Neuronal stem cell (in vitro differentiated cells): Measurements from ENCODE around the gene TICRR.

Source experiments
- DNase-seq: peaks from one replicate; pipeline ENCODE4 v3.0.0-alpha.2; 2013; ENCODE audit warnings: low spot score
- H2AFZ ChIP-seq: one replicate; pipeline ENCODE4 v1.6.1; 2013; ENCODE audit warnings: mild to moderate bottlenecking, low read length, inconsistent platforms
- H2AK5ac ChIP-seq: 2 replicates; pipeline ENCODE4 v1.6.1; 2013; ENCODE audit warnings: low read depth, mild to moderate bottlenecking, inconsistent platforms, low read length, moderate library complexity, mixed read lengths
- H2BK120ac ChIP-seq: 2 replicates; pipeline ENCODE4 v1.6.1; 2013; ENCODE audit warnings: low read depth, mild to moderate bottlenecking, inconsistent platforms, low read length, moderate library complexity, mixed read lengths
- H2BK12ac ChIP-seq: one replicate; pipeline ENCODE4 v1.6.1; 2013; ENCODE audit warnings: low read length, inconsistent platforms
- H2BK15ac ChIP-seq: 2 replicates; pipeline ENCODE4 v1.6.1; 2013; ENCODE audit warnings: mild to moderate bottlenecking, low read length, inconsistent platforms, mixed read lengths
- H2BK5ac ChIP-seq: one replicate; pipeline ENCODE4 v1.6.1; 2013; ENCODE audit warnings: inconsistent platforms, mild to moderate bottlenecking, low read length, moderate library complexity
- H3K14ac ChIP-seq: one replicate; pipeline ENCODE4 v1.6.1; 2013; ENCODE audit warnings: low read length, inconsistent platforms
- H3K18ac ChIP-seq: 2 replicates; pipeline ENCODE4 v1.6.1; 2013; ENCODE audit warnings: low read length, inconsistent platforms
- H3K23ac ChIP-seq: 2 replicates; pipeline ENCODE4 v1.6.1; 2013; ENCODE audit warnings: low read depth, mild to moderate bottlenecking, mixed read lengths, low read length, inconsistent platforms; ENCODE audit not compliant: poor library complexity
- H3K27ac ChIP-seq: replicated peaks from 3 replicates; pipeline ENCODE4 v1.5.1; 2013; ENCODE audit warnings: low read length, inconsistent platforms
- H3K27me3 ChIP-seq, 3 experiments: 2 replicates each; pipeline ENCODE4 v1.6.1; 2013; ENCODE audit warnings: low read length in 3 of 3, mild to moderate bottlenecking in 2 of 3, inconsistent platforms in 1 of 3, low read depth in 1 of 3, mixed read lengths in 1 of 3, moderate library complexity in 1 of 3; ENCODE audit not compliant: control insufficient read depth in 3 of 3, insufficient read depth in 3 of 3
- H3K36me3 ChIP-seq, 2 donors: replicated peaks in 1 of 2; 2 replicates each; pipeline ENCODE4 v1.6.1; 2013; ENCODE audit warnings: low read length in 2 of 2; ENCODE audit not compliant: control insufficient read depth in 2 of 2, insufficient read depth in 2 of 2
- H3K4ac ChIP-seq: 2 replicates; pipeline ENCODE4 v1.6.1; 2013; ENCODE audit warnings: inconsistent platforms, mild to moderate bottlenecking, low read length, moderate library complexity
- H3K4me1 ChIP-seq, 2 donors: 1 replicate in 1 of 2; 2 replicates in 1 of 2; pipeline ENCODE4 v1.6.1; 2013; ENCODE audit warnings: low read length in 2 of 2, low read depth in 1 of 2; ENCODE audit not compliant: control insufficient read depth in 2 of 2, insufficient read depth in 1 of 2
- H3K4me2 ChIP-seq: one replicate; pipeline ENCODE4 v1.6.1; 2013; ENCODE audit warnings: mild to moderate bottlenecking, low read length, inconsistent platforms; ENCODE audit not compliant: insufficient read depth, poor library complexity, severe bottlenecking
- H3K4me3 ChIP-seq, 2 donors: 2 replicates each; pipeline ENCODE4 v1.5.1; 2013; ENCODE audit warnings: low read length in 2 of 2, mild to moderate bottlenecking in 2 of 2, inconsistent platforms in 1 of 2, moderate library complexity in 1 of 2
- H3K79me1 ChIP-seq: one replicate; pipeline ENCODE4 v1.6.1; 2013; ENCODE audit warnings: low read depth, mild to moderate bottlenecking, inconsistent platforms, low read length, moderate library complexity
- H3K9ac ChIP-seq: one replicate; pipeline ENCODE4 v1.6.1; 2013; ENCODE audit warnings: mild to moderate bottlenecking, low read depth, low read length, inconsistent platforms; ENCODE audit not compliant: poor library complexity
- H3K9me3 ChIP-seq, 2 donors: replicated peaks in 1 of 2; 2 replicates each; pipeline versions ENCODE3 to v1.6.1; 2013; ENCODE audit warnings: low read length in 2 of 2, mild to moderate bottlenecking in 2 of 2, inconsistent platforms in 1 of 2, low read depth in 1 of 2, mixed read lengths in 1 of 2, moderate library complexity in 1 of 2; ENCODE audit not compliant: control insufficient read depth in 2 of 2, insufficient read depth in 1 of 2
- H4K8ac ChIP-seq: one replicate; pipeline ENCODE4 v1.6.1; 2013; ENCODE audit warnings: low read depth, mild to moderate bottlenecking, inconsistent platforms, low read length, moderate library complexity
- H4K91ac ChIP-seq: one replicate; pipeline ENCODE4 v1.6.1; 2013; ENCODE audit warnings: low read length, low read depth, mild to moderate bottlenecking, inconsistent platforms; ENCODE audit not compliant: poor library complexity
- WGBS, 2 donors: extraction: QIAGEN DNeasy Blood & Tissue Kit; methylation state at CpG; one replicate each; pipeline ENCODE4 v1.1.7; 2013; ENCODE audit warnings: missing lambda C conversion rate in 2 of 2, mixed read lengths in 1 of 2; ENCODE audit not compliant: insufficient read length in 2 of 2, insufficient replicate concordance in 1 of 2; ENCODE audit errors: extremely low coverage in 2 of 2; 5-methylcytosine and 5-hydroxymethylcytosine counted together

TICRR gene

GRCh38 chr15:89677381-89677780 is 102.1 kb downstream of the TICRR start:
- no peak overlapping the region for H3K23ac ChIP-seq
- H4K91ac ChIP-seq: no peak overlapping the region
- no peak overlapping the region for H2BK5ac ChIP-seq
- H2AFZ ChIP-seq: no peak overlapping the region
- no peak for DNase-seq
- H3K4me3 ChIP-seq: no peak overlapping the region
- peaks cover 0 to 16% (median 0%) of the 10 kb centered on the region in 3 experiments for H3K27me3 ChIP-seq
- no peak overlapping the region for H3K18ac ChIP-seq
- no peak overlapping the region for H2BK15ac ChIP-seq
- no peaks in the 10 kb centered on the region for H3K36me3 ChIP-seq
- H3K79me1 ChIP-seq: no peaks in the 10 kb centered on the region
- H2AK5ac ChIP-seq: no peak overlapping the region
- H3K4me1 ChIP-seq: peaks cover 4 to 5% of the 10 kb centered on the region in 2 donors
- H2BK120ac ChIP-seq: no peak overlapping the region
- no peak overlapping the region for H2BK12ac ChIP-seq
- no peak overlapping the region for H4K8ac ChIP-seq
- no peak overlapping the region for H3K4ac ChIP-seq
- no peak overlapping the region for H3K4me2 ChIP-seq
- WGBS, 2 donors: no CpG with 5 or more reads among the region's 1 CpG
- no peak overlapping the region for H3K27ac ChIP-seq
- no peak overlapping the region for H3K9ac ChIP-seq
- no peaks in the 10 kb centered on the region for H3K9me3 ChIP-seq
- no peak overlapping the region for H3K14ac ChIP-seq
